GM12878 (cell line): ENCODE results near the gene LYSMD2. TPM values are rescaled to one million over a fixed set of nuclear protein-coding genes. Genes with fewer than 3 reads are reported as not detected.

Source experiments
- ATAC-seq: fragments of 200-7000 bp; cut with Tn5 transposase; 3 replicates; pipeline ENCODE4 v1.9.1; 2020; ENCODE audit warnings: mild to moderate bottlenecking, moderate library complexity
- BruUV-seq: library from RNA; stranded (reverse); fragments of 400-500 nt; replicated peaks from 2 replicates; lab custom pipeline; 2021; lab: Mats Ljungman, UMichigan
- CTCF ChIA-PET: fragments of 300-600 bp; sonication (Branson Sonifier 250); formaldehyde crosslinking; extraction: SDS; loops from one replicate; lab custom pipeline; 2021; ENCODE audit warnings: inconsistent platforms; lab: Yijun Ruan, JAX
- POLR2A ChIA-PET: fragments of 350-600 bp; formaldehyde crosslinking; extraction: SDS; loops from one replicate; lab custom pipeline; 2021; ENCODE audit warnings: inconsistent platforms; lab: Charles Lee
- RAD21 ChIA-PET: fragments of 300-600 bp; sonication (Branson Sonifier 250); formaldehyde crosslinking; loops from one replicate; lab custom pipeline; 2023; ENCODE audit warnings: antibody characterized with exemption; ENCODE audit not compliant: unreplicated experiment; lab: Charles Lee
- SMC1A ChIA-PET: fragments of 300-600 bp; sonication (Branson Sonifier 250); formaldehyde crosslinking; loops from one replicate; lab custom pipeline; 2023; ENCODE audit not compliant: unreplicated experiment, uncharacterized antibody; lab: Charles Lee
- DNase-seq: peaks from one replicate; pipeline ENCODE4 v3.0.0-alpha.2; 2011; ENCODE audit warnings: low read depth, low spot score
- FAIRE-seq: peaks from 3 replicates; lab custom pipeline; 2011; peaks lifted over from hg19 to GRCh38; lab: Jason Lieb, UNC
- H2AFZ ChIP-seq: 2 replicates; pipeline ENCODE4 v1.6.0; 2011; ENCODE audit warnings: low read depth, low read length, control low read depth; ENCODE audit not compliant: control insufficient read depth
- H3K27ac ChIP-seq: 2 replicates; pipeline ENCODE4 v1.5.1; 2011; ENCODE audit warnings: control low read depth; ENCODE audit not compliant: control insufficient read depth, insufficient read depth
- H3K27me3 ChIP-seq, 2 experiments: replicated peaks in 1 of 2; 2 replicates each; pipeline versions ENCODE4 v1.6.0 to v1.6.1; 2011; ENCODE audit warnings: low read length in 1 of 2; ENCODE audit not compliant: control insufficient read depth in 2 of 2, insufficient read depth in 2 of 2
- H3K36me3 ChIP-seq, 2 experiments: 2 replicates each; pipeline ENCODE4 v1.5.1; 2011; ENCODE audit warnings: low read length in 1 of 2; ENCODE audit not compliant: control insufficient read depth in 2 of 2, insufficient read depth in 2 of 2
- H3K4me1 ChIP-seq: 2 replicates; pipeline ENCODE4 v1.6.1; 2011; ENCODE audit warnings: mild to moderate bottlenecking, low read length, moderate library complexity, mixed read lengths; ENCODE audit not compliant: control insufficient read depth, insufficient read depth
- H3K4me2 ChIP-seq: 2 replicates; pipeline ENCODE4 v1.6.0; 2011; ENCODE audit warnings: control low read depth; ENCODE audit not compliant: control insufficient read depth, insufficient read depth
- H3K4me3 ChIP-seq: fragments of 200-600 bp; sonication (generic); 2 replicates; pipeline ENCODE4 v1.5.1; 2016
- H3K79me2 ChIP-seq: 2 replicates; pipeline ENCODE4 v1.6.0; 2011; ENCODE audit warnings: low read length; ENCODE audit not compliant: control insufficient read depth, insufficient read depth
- H3K9ac ChIP-seq: 2 replicates; pipeline ENCODE4 v1.8.0; 2011; ENCODE audit warnings: low read length, control low read depth, mixed read lengths; ENCODE audit not compliant: control insufficient read depth, insufficient read depth
- H3K9me3 ChIP-seq: replicated peaks from 3 replicates; pipeline ENCODE4 v1.5.1; 2011; ENCODE audit warnings: mild to moderate bottlenecking, low read length; ENCODE audit not compliant: control insufficient read depth, insufficient read depth
- H4K20me1 ChIP-seq: 2 replicates; pipeline ENCODE4 v1.6.0; 2011; ENCODE audit not compliant: control insufficient read depth, insufficient read depth
- BRCA1 ChIP-seq: IDR thresholded peaks from 2 replicates; pipeline ENCODE4 v1.6.1; 2011; ENCODE audit warnings: low read depth, low read length, improper control_type of control experiment
- CBX5 ChIP-seq: sonication (generic); IDR thresholded peaks from 2 replicates; pipeline ENCODE4 v1.6.1; 2016; ENCODE audit warnings: low read depth, moderate library complexity, mild to moderate bottlenecking, inconsistent platforms
- CREB1 ChIP-seq: IDR thresholded peaks from 2 replicates; pipeline ENCODE4 v1.6.1; 2012; ENCODE audit warnings: low read depth, mild to moderate bottlenecking, inconsistent platforms
- EED ChIP-seq: sonication (generic); IDR thresholded peaks from 2 replicates; pipeline ENCODE4 v1.6.1; 2016; ENCODE audit warnings: antibody characterized with exemption, low read depth
- ESRRA ChIP-seq: IDR thresholded peaks from 2 replicates; pipeline ENCODE4 v1.6.1; 2012; ENCODE audit warnings: mild to moderate bottlenecking, low read length, improper control_type of control experiment
- ETV6 ChIP-seq, 2 experiments: fragments of 450-650 bp in 1 of 2; IDR thresholded peaks in 1 of 2; conservative IDR thresholded peaks in 1 of 2; 2 replicates each; pipeline ENCODE4 v1.6.1; 2014; ENCODE audit warnings: antibody characterized with exemption in 1 of 2, borderline replicate concordance in 1 of 2, low read depth in 1 of 2, mild to moderate bottlenecking in 1 of 2, moderate library complexity in 1 of 2
- FOS ChIP-seq: IDR thresholded peaks from 3 replicates; pipeline ENCODE4 v1.6.1; 2011; ENCODE audit warnings: borderline replicate concordance; ENCODE audit not compliant: insufficient read length; ENCODE audit errors: extremely low read depth
- FOXK2 ChIP-seq: fragments of 450-650 bp; IDR thresholded peaks from 2 replicates; pipeline ENCODE4 v1.6.1; 2017; ENCODE audit warnings: mild to moderate bottlenecking, moderate library complexity
- FOXM1 ChIP-seq: IDR thresholded peaks from 2 replicates; pipeline ENCODE4 v1.6.1; 2012; ENCODE audit warnings: low read depth, mild to moderate bottlenecking, inconsistent platforms, low read length, moderate library complexity
- GABPA ChIP-seq: IDR thresholded peaks from 2 replicates; pipeline ENCODE4 v1.6.1; 2014; ENCODE audit warnings: antibody characterized with exemption, low read depth, mild to moderate bottlenecking, inconsistent platforms
- HCFC1 ChIP-seq: fragments of 150-350 bp; IDR thresholded peaks from 2 replicates; pipeline ENCODE4 v1.6.1; 2014; ENCODE audit warnings: low read length
- HDGF ChIP-seq: fragments of 450-650 bp; IDR thresholded peaks from 2 replicates; pipeline ENCODE4 v1.6.1; 2016; ENCODE audit warnings: antibody characterized with exemption
- IRF4 ChIP-seq: IDR thresholded peaks from 2 replicates; pipeline ENCODE4 v1.6.1; 2011; ENCODE audit warnings: low read depth, low read length
- MTA2 ChIP-seq: fragments of 450-650 bp; IDR thresholded peaks from 2 replicates; pipeline ENCODE4 v1.6.1; 2016; ENCODE audit warnings: low read depth, mild to moderate bottlenecking, moderate library complexity
- NFYB ChIP-seq: IDR thresholded peaks from 2 replicates; pipeline ENCODE4 v1.6.1; 2011; ENCODE audit warnings: low read depth, mild to moderate bottlenecking, low read length, improper control_type of control experiment, moderate library complexity; ENCODE audit not compliant: insufficient read depth
- POLR2AphosphoS5 ChIP-seq: IDR thresholded peaks from 2 replicates; pipeline ENCODE4 v1.6.1; 2011; ENCODE audit warnings: mild to moderate bottlenecking, low read length, inconsistent platforms
- RFX5 ChIP-seq: IDR thresholded peaks from 2 replicates; pipeline ENCODE4 v1.6.1; 2011; ENCODE audit warnings: low read depth, low read length, improper control_type of control experiment
- STAT3 ChIP-seq: IDR thresholded peaks from 2 replicates; pipeline ENCODE4 v1.6.1; 2011; ENCODE audit warnings: low read depth, low read length, improper control_type of control experiment
- YY1 ChIP-seq: IDR thresholded peaks from 2 replicates; pipeline ENCODE4 v1.6.1; 2011; ENCODE audit warnings: low read depth, mild to moderate bottlenecking, low read length
- ZNF24 ChIP-seq: fragments of 450-650 bp; IDR thresholded peaks from 2 replicates; pipeline ENCODE4 v1.6.1; 2017; ENCODE audit warnings: antibody characterized with exemption, mild to moderate bottlenecking
- WGBS: methylation state at CpG from one replicate; pipeline ENCODE4 v1.1.6; 2016; ENCODE audit warnings: low lambda C conversion rate; ENCODE audit not compliant: insufficient replicate concordance, insufficient coverage; ENCODE audit errors: missing lambda C conversion rate; 5-methylcytosine and 5-hydroxymethylcytosine counted together
- in situ Hi-C: fragments of 300-500 bp; cut with MboI; formaldehyde crosslinking; loops from 9 replicates; pipeline ENCODE4 v1.14.3; 2018; ENCODE audit warnings: mixed read lengths
- intact Hi-C: fragments of 100-400 bp; cut with micrococcal nuclease; formaldehyde crosslinking; loops from one replicate; pipeline ENCODE4 v1.14.2; 2022; ENCODE audit not compliant: unreplicated experiment
- polyA plus RNA-seq, 11 experiments: library from polyadenylated mRNA; depleted of rRNA in 4 of 11; unstranded in 6 of 11; stranded (reverse) in 5 of 11; fragments of >200 nt; fragmentation: Nextera tagmentation in 4 of 11; fragmentation: Illumina TruSeq in 1 of 11; extraction: Ambion mirVana in 4 of 11; extraction: Trizol in 1 of 11; gene quantifications; 1 replicate in 1 of 11; 2 replicates in 10 of 11; pipeline versions ENCODE4 v1.2.1 to v1.2.3, GENCODE V29; 2011 to 2016; ENCODE audit warnings: inconsistent platforms in 2 of 11, missing spikeins in 2 of 11, low read depth in 1 of 11
- total RNA-seq, 4 experiments: library from RNA; depleted of rRNA in 3 of 4; stranded (reverse); fragments of >200 nt in 3 of 4; fragmentation: Illumina TruSeq in 1 of 4; extraction: Trizol in 1 of 4; gene quantifications; 2 replicates each; pipeline versions ENCODE4 v1.2.1 to v1.2.3, GENCODE V29; 2013 to 2021
- TF ChIP-seq, protein P1 (sequence below): fragments of 450-650 bp; IDR thresholded peaks from 2 replicates; pipeline ENCODE4 v1.6.1; 2016; ENCODE audit warnings: mild to moderate bottlenecking
- TF ChIP-seq, protein P2 (sequence below): fragments of 450-650 bp; IDR thresholded peaks from 2 replicates; pipeline ENCODE4 v1.6.1; 2017; ENCODE audit warnings: borderline replicate concordance

Gene LYSMD2
- total and polyA plus RNA-seq, 10 of the 15 experiments (the other 5 are each of a cell fraction or from before 2014, with no cell fraction given), result 30.5 to 61.3 (median 45.4) TPM

GRCh38 chr15:51775967-51776816 lies 38.7 kb upstream of the LYSMD2 start (continued):
- TF ChIP-seq IRF4 (0 out of 2 replicates have a peak, but pooled peaks have one; percentile 31), FOXK2 (no peak), EED (0 out of 2 replicates have a peak, but pooled peaks have one; percentile 24), ZNF24 (no peak)
- TF ChIP-seq, protein P1, sequence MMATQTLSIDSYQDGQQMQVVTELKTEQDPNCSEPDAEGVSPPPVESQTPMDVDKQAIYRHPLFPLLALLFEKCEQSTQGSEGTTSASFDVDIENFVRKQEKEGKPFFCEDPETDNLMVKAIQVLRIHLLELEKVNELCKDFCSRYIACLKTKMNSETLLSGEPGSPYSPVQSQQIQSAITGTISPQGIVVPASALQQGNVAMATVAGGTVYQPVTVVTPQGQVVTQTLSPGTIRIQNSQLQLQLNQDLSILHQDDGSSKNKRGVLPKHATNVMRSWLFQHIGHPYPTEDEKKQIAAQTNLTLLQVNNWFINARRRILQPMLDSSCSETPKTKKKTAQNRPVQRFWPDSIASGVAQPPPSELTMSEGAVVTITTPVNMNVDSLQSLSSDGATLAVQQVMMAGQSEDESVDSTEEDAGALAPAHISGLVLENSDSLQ, result no peak
- TF ChIP-seq, all 136 proteins: peak for 7

DNA sequence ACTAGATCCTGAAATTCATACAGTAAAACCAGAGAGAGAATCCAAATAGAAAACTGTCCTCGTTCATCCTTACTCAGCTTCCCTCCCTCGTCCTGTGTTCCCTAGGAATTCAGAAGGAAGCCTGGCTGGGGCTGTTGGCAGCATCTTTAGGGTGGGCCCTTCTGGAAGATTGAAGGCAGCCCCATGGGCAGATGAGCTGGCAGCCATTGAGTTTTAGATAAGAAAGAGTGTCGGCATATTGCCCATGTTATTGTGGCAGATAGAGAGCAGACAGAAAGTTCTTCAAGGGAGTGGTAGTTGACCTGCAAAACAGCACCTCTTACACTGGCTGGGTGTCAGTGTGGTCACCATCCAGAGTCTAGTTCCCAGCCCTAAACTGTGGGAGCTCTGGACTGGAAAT lies 37.5 kb upstream of the LYSMD2 start:
- no peaks in the 10 kb centered on the region for H3K4me1 ChIP-seq
- no peak overlapping the region for H3K4me2 ChIP-seq
- H3K27me3 ChIP-seq, result no peaks in the 10 kb centered on the region
- no peak overlapping the region for H3K4me3 ChIP-seq
- H3K27ac ChIP-seq, result no peak overlapping the region
- no peak for FAIRE-seq
- ChIA-PET SMC1A (interaction anchor here (0.8 to 4.8 kb wide), 6 partner anchors 13 to 612 kb away, joined by 3 to 170 read pairs (median 5); partner anchors contain the start of gene LYSMD2), RAD21 (interaction anchor here (2.7 to 8.8 kb wide), 2 partner anchors 38 to 125 kb away, joined by 33 to 232 read pairs; partner anchors contain the start of gene LYSMD2), POLR2A (no interaction called here), CTCF (interaction anchor here (1.2 to 6.6 kb wide), 12 partner anchors 11 to 238 kb away, joined by 3 to 314 read pairs (median 18); partner anchors contain the start of gene LYSMD2)
- no peaks in the 10 kb centered on the region for H3K9me3 ChIP-seq
- intact Hi-C loops (loop anchor here (5.0 kb wide), 1 partner anchor 238 kb away; no protein-coding TSS in a partner anchor), in situ Hi-C loops (loop anchor here (5.0 kb wide), 1 partner anchor 133 kb away; no protein-coding TSS in a partner anchor)
- ATAC-seq, result no peak
- no peaks in the 10 kb centered on the region for H3K36me3 ChIP-seq
- no peak for DNase-seq
- H4K20me1 ChIP-seq, result no peaks in the 10 kb centered on the region
- no peak overlapping the region for H3K9ac ChIP-seq
- WGBS, result 68% methylated on average over 3 of the region's 3 CpGs
- H2AFZ ChIP-seq, result no peak overlapping the region
- H3K79me2 ChIP-seq, result no peaks in the 10 kb centered on the region
- BruUV-seq, result no TSS peak
- no peak for TF ChIP-seq NFYB
- TF ChIP-seq GABPA, result no peak
- no peak for TF ChIP-seq ESRRA
- TF ChIP-seq HDGF, result no peak
- TF ChIP-seq, protein P2, sequence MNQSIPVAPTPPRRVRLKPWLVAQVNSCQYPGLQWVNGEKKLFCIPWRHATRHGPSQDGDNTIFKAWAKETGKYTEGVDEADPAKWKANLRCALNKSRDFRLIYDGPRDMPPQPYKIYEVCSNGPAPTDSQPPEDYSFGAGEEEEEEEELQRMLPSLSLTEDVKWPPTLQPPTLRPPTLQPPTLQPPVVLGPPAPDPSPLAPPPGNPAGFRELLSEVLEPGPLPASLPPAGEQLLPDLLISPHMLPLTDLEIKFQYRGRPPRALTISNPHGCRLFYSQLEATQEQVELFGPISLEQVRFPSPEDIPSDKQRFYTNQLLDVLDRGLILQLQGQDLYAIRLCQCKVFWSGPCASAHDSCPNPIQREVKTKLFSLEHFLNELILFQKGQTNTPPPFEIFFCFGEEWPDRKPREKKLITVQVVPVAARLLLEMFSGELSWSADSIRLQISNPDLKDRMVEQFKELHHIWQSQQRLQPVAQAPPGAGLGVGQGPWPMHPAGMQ, result no peak
- TF ChIP-seq STAT3, result no peak
- no peak for TF ChIP-seq CBX5
- TF ChIP-seq CREB1, result no peak
- TF ChIP-seq ETV6 (conservative IDR thresholded peaks at IDR 0.05 in 1 of 2, IDR thresholded peaks at IDR 0.05 in 1 of 2; ENCODE audit: borderline replicate concordance in 1 of 2, low read depth in 1 of 2), result no peak
- no peak for TF ChIP-seq RFX5
- no peak for TF ChIP-seq HCFC1
- TF ChIP-seq YY1, result no peak
- no peak for TF ChIP-seq POLR2AphosphoS5
- no peak for TF ChIP-seq MTA2
- no peak for TF ChIP-seq FOXM1
- no peak for TF ChIP-seq BRCA1
- TF ChIP-seq FOS, result no peak
